KOPT-K1 (cell line): Measurements from ENCODE around the gene JAG1.

ENCODE experiments used
- H3K27ac ChIP-seq: fragments of 200-600 bp; sonication (generic); 2 replicates; pipeline ENCODE4 v1.5.1; 2016; ENCODE audit warnings: antibody characterized with exemption, mild to moderate bottlenecking, low read depth, low read length; ENCODE audit not compliant: poor library complexity, severe bottlenecking
- H3K36me3 ChIP-seq: fragments of 200-600 bp; sonication (generic); 2 replicates; pipeline ENCODE4 v1.5.1; 2017; ENCODE audit warnings: antibody characterized with exemption, mild to moderate bottlenecking, low read length, moderate library complexity; ENCODE audit not compliant: insufficient read depth
- H3K9me3 ChIP-seq: fragments of 200-600 bp; sonication (generic); 2 replicates; pipeline ENCODE4 v1.5.1; 2017; ENCODE audit warnings: antibody characterized with exemption, low read length, mild to moderate bottlenecking; ENCODE audit not compliant: insufficient read depth, poor library complexity, severe bottlenecking

Gene JAG1

GRCh38 chr20:10680571-10680970, 6.8 kb upstream of the JAG1 start:
- no peaks in the 10 kb centered on the region for H3K9me3 ChIP-seq
- H3K27ac ChIP-seq, result no peak overlapping the region
- H3K36me3 ChIP-seq, result no peaks in the 10 kb centered on the region

- Histone ChIP-seq H3K36me3 (no peaks in the 10 kb centered on the region), H3K27ac (no peak overlapping the region), H3K9me3 (peaks cover 3% of the 10 kb centered on the region)
These were observed 5.5 kb upstream of the JAG1 start for GRCh38 chr20:10679269-10679668.

DNA sequence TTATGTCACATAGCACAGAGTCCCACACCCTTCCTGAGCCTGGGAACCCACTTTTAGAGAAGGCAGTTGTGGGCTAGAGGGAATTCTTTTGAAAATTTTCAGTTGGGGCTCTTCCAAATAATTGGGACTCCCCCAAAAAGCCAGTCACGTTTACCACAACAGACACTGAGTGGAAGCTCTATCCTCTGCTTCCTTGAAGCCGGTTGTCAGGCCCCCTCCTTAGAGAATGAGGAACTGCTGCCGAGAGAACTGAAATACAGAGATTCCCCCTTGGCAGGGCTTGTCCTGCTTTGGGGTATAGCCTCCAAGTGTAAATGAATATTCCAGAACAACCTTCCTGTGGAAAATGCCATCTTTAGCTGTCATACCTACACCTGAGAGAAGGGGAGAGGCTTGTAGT, 2.7 kb upstream of the JAG1 start:
- Histone ChIP-seq H3K27ac (no peak overlapping the region), H3K36me3 (no peaks in the 10 kb centered on the region), H3K9me3 (peaks cover 24% of the 10 kb centered on the region)

DNA sequence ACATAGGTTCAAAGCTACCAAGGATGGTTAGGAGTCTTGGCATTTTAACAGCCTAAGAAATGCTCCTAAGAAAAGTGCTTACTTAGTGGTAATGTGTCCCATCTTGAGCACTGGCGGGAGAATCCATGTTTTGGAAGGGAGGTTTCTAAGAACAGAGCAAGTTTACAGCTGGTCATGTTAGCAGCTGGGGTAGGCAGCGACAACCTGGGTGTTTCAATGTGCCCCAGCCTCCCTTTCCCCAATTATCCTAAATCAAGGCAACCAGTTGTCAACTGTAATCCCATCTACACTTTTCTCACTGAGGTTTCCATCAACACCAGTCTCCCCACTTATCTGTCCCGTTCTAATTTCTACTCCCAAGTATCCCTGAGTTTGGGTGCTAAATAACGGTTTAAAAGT, 1.6 kb upstream of the JAG1 start:
- Histone ChIP-seq H3K27ac (no peak overlapping the region), H3K36me3 (no peaks in the 10 kb centered on the region), H3K9me3 (peaks cover 24% of the 10 kb centered on the region)

DNA sequence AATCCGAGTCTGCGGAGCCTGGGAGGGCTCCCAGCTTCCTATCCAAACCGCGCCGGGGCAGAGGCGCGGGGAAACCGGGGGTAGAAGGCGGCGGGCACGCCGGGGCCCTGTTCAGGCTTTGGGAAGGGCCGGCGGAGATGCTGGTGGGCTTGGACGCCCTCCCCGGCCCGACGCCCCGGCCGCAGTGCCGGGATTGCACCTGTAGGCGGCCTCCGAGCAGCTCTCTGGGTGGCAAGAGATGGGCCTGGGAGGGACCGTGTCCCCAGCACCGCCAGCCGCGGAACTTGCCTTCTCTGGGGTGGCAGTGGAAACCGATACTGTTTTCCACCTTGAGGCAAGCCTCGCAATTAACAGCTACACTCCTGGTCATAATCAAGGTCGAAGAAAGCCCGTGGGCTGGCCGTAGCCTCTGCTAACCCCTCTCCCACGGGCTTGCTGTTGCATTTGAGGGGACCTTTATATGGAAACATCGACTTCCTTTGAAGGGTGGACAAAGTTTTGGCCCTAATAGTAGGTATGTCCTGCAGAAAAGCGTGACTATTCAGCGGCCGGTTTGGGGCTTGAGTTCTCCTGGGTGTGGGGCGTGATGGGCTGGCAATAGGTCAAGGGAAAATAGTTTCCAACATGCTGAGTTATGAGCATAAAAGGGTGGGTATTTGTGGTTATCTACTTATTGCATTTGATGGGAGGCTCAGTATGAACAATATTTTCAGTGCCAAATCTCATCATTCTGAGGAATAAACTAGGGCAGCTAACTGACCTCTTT, 1.1 kb upstream of the JAG1 start:
- Histone ChIP-seq H3K36me3 (no peaks in the 10 kb centered on the region), H3K9me3 (peaks cover 24% of the 10 kb centered on the region), H3K27ac (no peak overlapping the region)

DNA sequence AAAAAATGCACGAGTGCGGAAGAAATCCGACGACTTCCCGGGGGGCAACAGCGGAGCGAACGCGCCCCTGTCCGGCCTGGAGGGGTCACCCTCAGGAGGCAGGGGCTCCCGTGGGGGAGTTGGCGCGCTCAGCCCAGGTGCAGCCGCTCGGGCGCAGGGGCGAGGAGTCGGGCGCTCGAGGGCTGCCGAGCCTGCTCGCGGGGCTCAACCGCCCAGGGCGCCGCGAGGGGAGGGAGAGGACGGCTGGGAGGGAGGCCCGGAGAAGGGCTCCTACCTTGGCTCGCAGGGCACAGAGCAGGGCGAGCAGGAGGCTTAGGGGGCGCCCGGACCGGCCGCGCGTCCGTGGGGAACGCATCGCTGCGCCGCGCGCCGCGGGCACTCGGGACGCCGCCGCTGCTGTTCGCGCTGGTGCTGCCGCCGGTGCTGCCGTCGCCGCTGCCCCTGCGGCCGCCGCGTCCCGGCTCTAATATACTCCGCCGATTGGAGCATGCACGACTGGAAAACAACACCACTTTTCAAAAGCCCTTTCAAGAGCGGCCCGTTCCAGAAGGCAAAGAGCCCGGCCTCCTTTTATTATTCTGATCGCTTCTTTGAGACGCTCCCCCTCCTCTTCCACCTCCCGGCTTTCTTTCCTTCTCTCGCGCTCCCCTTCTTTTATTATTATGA, 490 bp downstream of the JAG1 start:
- Histone ChIP-seq H3K9me3 (peaks cover 24% of the 10 kb centered on the region), H3K27ac (no peak overlapping the region), H3K36me3 (no peaks in the 10 kb centered on the region)

- H3K27ac ChIP-seq, result no peak overlapping the region
- H3K36me3 ChIP-seq, result no peaks in the 10 kb centered on the region
- peaks cover 24% of the 10 kb centered on the region for H3K9me3 ChIP-seq
These were observed 1.1 kb downstream of the JAG1 start for GRCh38 chr20:10672624-10673127.

GRCh38 chr20:10671919-10672623, 1.7 kb downstream of the JAG1 start:
- peaks cover 24% of the 10 kb centered on the region for H3K9me3 ChIP-seq
- H3K27ac ChIP-seq, result no peak overlapping the region
- no peaks in the 10 kb centered on the region for H3K36me3 ChIP-seq

DNA sequence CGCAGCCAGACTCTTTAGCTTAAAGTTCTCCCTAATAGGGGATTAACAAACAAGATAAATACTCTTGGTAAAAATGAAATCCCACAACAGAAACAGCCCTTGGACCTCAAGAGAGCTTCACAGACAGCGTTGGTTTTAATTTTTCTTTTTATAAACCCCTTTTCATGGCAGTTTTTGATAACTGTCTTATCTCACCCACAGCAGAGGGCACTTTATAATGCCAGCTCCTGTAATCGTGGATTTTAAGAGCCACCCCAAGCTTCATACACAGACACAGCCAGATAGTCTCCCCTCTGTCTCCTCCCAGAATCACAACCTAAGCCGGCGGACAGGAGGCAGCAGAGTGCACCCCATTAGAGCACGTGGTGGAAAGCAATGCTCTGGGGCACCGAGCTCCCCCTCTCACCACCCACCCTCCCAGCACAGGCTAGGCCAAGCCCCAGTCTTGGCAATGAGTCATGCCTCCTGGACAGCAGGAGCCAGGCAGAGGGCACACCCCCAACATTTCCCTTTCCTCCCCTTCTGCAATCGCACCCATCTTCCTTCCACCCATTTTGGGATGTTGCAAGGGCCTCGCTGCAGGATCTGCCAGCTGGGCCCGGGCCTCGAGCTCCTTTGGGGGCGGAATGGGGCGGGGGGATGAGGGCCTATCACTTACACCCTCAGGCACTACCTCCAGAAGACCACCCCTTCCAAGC, 2.4 kb downstream of the JAG1 start:
- Histone ChIP-seq H3K9me3 (peaks cover 24% of the 10 kb centered on the region), H3K27ac (no peak overlapping the region), H3K36me3 (no peaks in the 10 kb centered on the region)

GRCh38 chr20:10670501-10671220, 3.1 kb downstream of the JAG1 start:
- Histone ChIP-seq H3K9me3 (peaks cover 24% of the 10 kb centered on the region), H3K36me3 (no peaks in the 10 kb centered on the region), H3K27ac (no peak overlapping the region)

DNA sequence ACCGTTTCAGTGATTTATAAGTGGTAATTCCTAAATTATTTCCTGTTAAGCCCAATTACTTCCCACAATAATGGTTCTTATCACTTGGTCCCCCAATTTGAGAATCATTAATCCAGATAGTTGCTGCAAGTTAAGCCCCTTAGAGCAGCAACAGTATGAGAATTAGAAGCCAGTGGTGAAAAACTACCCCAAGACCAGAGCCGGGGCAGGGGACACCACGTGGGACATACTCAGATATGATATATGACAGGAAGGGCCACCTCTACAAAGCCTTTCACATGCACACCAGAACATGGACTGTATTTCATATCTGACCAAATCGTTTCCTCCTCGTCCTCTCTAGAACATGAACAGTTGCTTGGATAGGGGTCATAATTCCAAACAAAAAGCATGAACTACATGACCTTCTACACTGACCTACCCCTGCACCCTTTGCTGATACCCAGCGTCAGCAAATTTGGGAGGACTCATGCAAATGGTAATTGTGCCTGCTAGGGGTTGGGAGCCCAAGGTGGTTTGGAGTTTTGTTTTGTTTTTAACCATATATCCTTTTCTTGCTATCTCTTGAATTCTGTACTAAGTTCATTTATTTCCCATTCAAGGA, 3.9 kb downstream of the JAG1 start:
- no peaks in the 10 kb centered on the region for H3K36me3 ChIP-seq
- H3K9me3 ChIP-seq, result peaks cover 24% of the 10 kb centered on the region
- H3K27ac ChIP-seq, result no peak overlapping the region

- Histone ChIP-seq H3K27ac (no peak overlapping the region), H3K9me3 (peaks cover 18% of the 10 kb centered on the region), H3K36me3 (no peaks in the 10 kb centered on the region)
These were observed 5.0 kb downstream of the JAG1 start for GRCh38 chr20:10668677-10669368.

- no peak overlapping the region for H3K27ac ChIP-seq
- no peaks in the 10 kb centered on the region for H3K36me3 ChIP-seq
- H3K9me3 ChIP-seq, result peaks cover 7% of the 10 kb centered on the region
These were observed 6.1 kb downstream of the JAG1 start for GRCh38 chr20:10667560-10668167.
